ENCODE data around the gene ANKRD7.
A peak's percentile ranks its signal among the peaks of the same experiment; 100 is the strongest.

The ANKRD7 gene

DNA sequence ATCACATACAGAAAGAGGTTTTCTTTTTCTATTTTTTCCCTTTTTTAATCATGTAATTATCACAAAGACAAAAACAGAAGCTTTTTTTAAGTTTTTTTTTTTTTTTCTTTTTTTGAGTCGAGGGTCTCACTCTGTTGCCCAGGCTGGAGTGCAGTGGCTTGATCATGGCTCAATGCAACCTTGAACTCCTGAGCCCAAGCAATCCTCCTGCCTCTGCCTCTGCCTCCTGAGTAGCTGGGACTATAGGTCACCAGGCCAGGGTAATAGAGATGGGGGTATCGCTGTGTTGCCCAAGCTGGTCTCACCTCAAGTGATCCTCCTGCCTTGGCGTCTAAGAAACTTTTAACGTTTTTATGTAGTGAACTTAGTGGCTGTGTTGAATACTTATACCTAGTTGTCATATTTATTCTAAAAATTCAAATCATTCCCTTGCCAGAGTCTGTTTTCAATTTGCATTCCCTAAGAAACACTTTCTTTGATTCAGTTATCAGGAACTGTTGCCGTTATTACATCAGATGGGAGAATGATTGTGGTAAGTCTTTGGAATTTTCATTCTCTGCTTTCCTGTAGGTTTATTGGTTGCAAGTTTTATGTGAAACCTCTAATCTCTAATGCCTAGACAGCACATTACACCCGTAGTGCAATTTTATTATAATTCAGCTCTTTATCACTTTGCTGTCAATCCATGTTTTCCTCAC is 39.2 kb upstream of the ANKRD7 start:
- TF ChIP-seq, protein P1, sequence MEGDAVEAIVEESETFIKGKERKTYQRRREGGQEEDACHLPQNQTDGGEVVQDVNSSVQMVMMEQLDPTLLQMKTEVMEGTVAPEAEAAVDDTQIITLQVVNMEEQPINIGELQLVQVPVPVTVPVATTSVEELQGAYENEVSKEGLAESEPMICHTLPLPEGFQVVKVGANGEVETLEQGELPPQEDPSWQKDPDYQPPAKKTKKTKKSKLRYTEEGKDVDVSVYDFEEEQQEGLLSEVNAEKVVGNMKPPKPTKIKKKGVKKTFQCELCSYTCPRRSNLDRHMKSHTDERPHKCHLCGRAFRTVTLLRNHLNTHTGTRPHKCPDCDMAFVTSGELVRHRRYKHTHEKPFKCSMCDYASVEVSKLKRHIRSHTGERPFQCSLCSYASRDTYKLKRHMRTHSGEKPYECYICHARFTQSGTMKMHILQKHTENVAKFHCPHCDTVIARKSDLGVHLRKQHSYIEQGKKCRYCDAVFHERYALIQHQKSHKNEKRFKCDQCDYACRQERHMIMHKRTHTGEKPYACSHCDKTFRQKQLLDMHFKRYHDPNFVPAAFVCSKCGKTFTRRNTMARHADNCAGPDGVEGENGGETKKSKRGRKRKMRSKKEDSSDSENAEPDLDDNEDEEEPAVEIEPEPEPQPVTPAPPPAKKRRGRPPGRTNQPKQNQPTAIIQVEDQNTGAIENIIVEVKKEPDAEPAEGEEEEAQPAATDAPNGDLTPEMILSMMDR (conservative IDR thresholded peaks at IDR 0.05), result no peak
- H3K27ac ChIP-seq, result peak overlapping the region; percentile 89; the same call in 1 of the 2 replicates

DNA sequence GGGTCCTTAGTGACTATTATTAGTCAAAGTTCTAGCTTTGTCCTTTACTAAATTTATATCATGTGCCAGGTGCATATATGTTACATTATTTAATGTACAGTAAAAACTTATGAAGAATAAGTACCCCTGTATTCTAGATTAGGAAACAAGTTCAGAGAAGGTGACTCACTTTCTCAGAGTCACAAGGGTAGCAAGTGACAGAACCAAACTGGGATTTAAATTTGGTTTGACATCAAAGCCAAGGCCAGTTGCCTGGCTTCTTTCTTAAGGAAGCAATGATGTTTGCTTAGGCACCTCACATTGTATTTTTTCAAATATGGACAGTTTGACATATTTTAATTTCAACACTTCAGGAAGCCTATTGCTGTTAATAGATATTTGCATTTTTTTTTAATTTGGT is 38.0 kb upstream of the ANKRD7 start:
- H3K27ac ChIP-seq, result no peak overlapping the region
- TF ChIP-seq, protein P1 (conservative IDR thresholded peaks at IDR 0.05), result no peak

DNA sequence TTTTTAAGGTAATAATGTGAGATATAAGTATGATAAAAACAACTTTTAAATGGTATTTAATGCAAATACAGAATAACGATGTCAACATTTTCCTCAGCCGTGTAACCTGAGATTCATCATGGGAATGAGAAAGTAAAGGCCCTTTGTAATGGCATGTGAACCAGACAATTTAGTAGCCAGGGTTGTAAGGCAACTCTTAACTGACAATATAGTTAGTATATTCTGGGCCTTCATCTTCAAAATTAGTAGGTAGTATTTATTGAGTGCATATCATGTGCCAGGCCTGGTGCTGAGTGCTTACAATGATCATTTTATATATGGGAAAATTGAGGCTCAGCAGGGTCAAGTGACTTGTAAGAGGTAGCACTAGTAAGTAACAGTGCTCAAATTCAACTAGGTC is 29.9 kb upstream of the ANKRD7 start:
- TF ChIP-seq, protein P1 (conservative IDR thresholded peaks at IDR 0.05), result no peak
- peak overlapping the region; percentile 13 for H3K27ac ChIP-seq

DNA sequence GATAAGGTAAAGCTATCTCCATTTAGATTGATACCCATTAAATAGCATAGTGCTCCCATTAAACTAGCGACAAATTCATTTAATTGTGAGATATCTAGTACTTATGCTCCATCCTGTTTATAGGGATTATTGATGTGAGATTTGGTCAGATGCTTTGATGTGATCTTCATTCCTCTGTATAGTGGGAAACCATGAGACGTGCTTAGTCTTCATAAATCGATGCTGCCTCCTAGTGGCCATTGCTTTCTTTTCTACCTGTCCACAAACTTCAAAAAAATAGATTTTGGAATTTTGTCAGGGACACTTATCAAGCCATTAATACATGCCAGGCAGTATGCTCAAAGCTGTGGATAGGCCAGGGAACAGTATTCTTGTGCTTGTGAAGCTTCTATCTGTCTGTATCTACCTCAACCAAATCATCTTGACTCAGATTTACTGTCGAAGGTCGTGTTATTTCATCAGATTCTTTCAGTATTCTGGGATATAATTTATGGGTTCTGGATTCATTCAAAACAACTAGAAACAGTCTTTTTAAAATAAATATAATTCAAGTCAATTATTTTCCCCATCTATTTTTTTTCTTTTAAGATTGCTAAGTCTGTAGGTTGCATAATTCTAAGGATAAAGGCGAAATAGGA is 28.5 kb upstream of the ANKRD7 start:
- no peak overlapping the region for H3K27ac ChIP-seq
- TF ChIP-seq, protein P1 (conservative IDR thresholded peaks at IDR 0.05), result peak; percentile 79

DNA sequence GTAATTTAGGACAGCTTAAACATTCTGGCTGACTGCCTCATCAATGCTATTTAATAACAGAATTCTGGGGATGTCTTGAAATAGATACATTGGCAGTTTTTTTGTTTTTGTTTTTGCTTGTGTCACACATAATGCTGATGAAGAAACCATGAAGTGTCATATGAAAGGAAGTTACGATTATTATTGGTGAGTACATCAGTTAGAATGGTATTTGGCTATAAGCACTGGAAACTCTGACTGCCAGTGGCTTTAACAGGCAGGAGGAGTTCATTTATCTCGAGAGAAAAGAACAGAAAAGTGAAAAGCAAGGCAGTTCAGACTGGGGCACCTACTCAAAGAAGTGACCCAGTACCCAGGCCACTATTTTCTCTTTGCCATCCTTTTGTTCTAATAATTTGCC is 22.4 kb upstream of the ANKRD7 start:
- H3K27ac ChIP-seq, result no peak overlapping the region
- TF ChIP-seq, protein P1 (conservative IDR thresholded peaks at IDR 0.05), result no peak

DNA sequence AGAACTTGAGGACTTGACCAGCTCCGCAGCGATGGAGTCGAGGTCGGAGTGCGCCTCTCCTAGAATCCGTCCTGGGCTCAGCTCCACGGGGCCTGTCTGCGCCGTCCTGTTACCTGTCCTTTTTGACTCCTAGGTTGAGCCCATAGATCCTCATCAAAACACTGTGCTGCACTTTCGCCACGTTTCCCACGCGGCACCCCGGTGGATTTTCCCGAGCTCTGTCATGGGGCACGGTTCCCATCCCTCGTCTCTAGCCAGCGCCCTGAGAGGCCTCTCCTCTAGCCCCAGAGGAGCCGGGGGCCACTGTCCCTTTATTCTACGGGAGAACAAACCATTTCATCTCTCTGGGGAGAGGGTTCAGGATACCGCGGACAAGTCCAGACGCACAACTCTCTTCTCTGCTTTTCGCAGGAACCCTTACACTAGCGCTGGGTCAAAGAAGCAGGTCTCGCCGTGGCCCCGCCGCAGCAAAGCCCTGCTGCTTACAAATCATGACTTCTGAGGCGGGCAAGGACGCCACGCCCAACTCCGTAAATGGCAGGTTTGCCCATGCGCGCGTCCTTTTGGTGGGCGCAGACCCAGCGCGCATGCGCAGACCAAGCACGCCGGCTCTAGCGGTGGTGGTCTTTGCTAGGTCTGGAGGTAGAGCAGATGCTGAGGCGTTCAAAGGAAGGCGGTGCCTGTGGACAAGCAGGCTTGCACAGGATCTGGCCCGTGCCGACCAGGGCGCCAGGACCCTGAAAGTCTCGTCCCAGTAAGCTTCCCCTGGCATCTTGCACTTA is 10.3 kb upstream of the ANKRD7 start:
- TF ChIP-seq, protein P1 (conservative IDR thresholded peaks at IDR 0.05), result no peak

DNA sequence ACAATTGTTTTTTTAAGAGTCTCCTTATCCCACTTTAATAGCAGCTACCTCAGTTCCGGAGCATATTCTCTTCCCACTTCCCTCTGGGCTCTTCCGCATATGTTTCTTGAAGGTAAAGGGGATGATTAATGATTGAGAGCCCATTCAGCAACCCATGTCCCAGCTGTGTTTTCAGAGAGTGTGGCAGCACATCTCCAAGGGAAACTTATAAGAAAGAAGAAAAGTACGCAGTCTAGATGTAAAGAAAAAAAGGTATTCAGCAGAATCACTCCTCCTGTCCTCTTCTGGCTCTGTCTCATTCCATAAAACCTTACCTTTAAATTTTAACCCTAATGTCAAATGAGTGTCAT is 9.7 kb upstream of the ANKRD7 start:
- TF ChIP-seq, protein P1 (conservative IDR thresholded peaks at IDR 0.05), result no peak
- H3K27ac ChIP-seq, result no peak overlapping the region

More for the DNA sequence above, 10.3 kb upstream of the ANKRD7 start:
- H3K27ac ChIP-seq, result no peak overlapping the region; the same call in 1 of the 2 replicates

Data from VCaP (cell line).